WTC11 (cell line): ENCODE data around the gene NSG1. TPM values are rescaled to one million over a fixed set of nuclear protein-coding genes. Genes with fewer than 3 reads are reported as not detected.

Source experiments
- ATAC-seq: fragments of 200-7000 bp; cut with Tn5 transposase; 2 replicates; pipeline ENCODE4 v1.10.0; 2021; ENCODE audit warnings: mild to moderate bottlenecking, moderate library complexity
- CTCF ChIA-PET: fragments of 300-600 bp; sonication (Branson Sonifier 250); formaldehyde crosslinking; loops from one replicate; lab custom pipeline; 2021; ENCODE audit warnings: antibody characterized with exemption; lab: Charles Lee
- POLR2A ChIA-PET: fragments of 350-600 bp; sonication (Branson Sonifier 250); formaldehyde crosslinking; loops from one replicate; lab custom pipeline; 2021; ENCODE audit warnings: antibody characterized with exemption; lab: Charles Lee
- DNase-seq: peaks from one replicate; pipeline ENCODE4 v3.0.0; 2021; ENCODE audit warnings: low spot score
- H3K27ac Mint-ChIP-seq: 2 replicates; pipeline ENCODE4 v1.8.0; 2021; ENCODE audit warnings: mixed read lengths
- H3K27me3 Mint-ChIP-seq: 2 replicates; pipeline ENCODE4 v1.8.0; 2021; ENCODE audit warnings: low read depth, mild to moderate bottlenecking, moderate library complexity, mixed read lengths
- H3K36me3 Mint-ChIP-seq: 2 replicates; pipeline ENCODE4 v1.8.0; 2021; ENCODE audit warnings: mixed read lengths
- H3K4me1 Mint-ChIP-seq: 2 replicates; pipeline ENCODE4 v1.8.0; 2022; ENCODE audit warnings: mixed read lengths
- H3K4me3 Mint-ChIP-seq: 2 replicates; pipeline ENCODE4 v1.8.0; 2021; ENCODE audit warnings: mild to moderate bottlenecking, moderate library complexity, mixed read lengths
- H3K9me3 Mint-ChIP-seq: 2 replicates; pipeline ENCODE4 v1.8.0; 2021; ENCODE audit warnings: mixed read lengths
- CBFB ChIP-seq: sonication (generic); formaldehyde crosslinking; IDR thresholded peaks from 2 replicates; pipeline ENCODE4 v1.8.1; 2022; ENCODE audit warnings: mild to moderate bottlenecking, low read depth, missing genetic modification reagents
- CREM ChIP-seq: sonication (generic); formaldehyde crosslinking; IDR thresholded peaks from 2 replicates; pipeline ENCODE4 v1.8.1; 2022; ENCODE audit warnings: mild to moderate bottlenecking, missing genetic modification reagents, moderate library complexity
- E2F5 ChIP-seq: sonication (generic); formaldehyde crosslinking; IDR thresholded peaks from 2 replicates; pipeline ENCODE4 v1.8.1; 2022; ENCODE audit warnings: mild to moderate bottlenecking, moderate library complexity, missing genetic modification reagents
- ESRRA ChIP-seq: sonication (generic); formaldehyde crosslinking; IDR thresholded peaks from 2 replicates; pipeline ENCODE4 v1.8.1; 2022; ENCODE audit warnings: mild to moderate bottlenecking, missing genetic modification reagents, borderline replicate concordance
- ETV6 ChIP-seq: sonication (generic); formaldehyde crosslinking; IDR thresholded peaks from 2 replicates; pipeline ENCODE4 v1.8.1; 2022; ENCODE audit warnings: mild to moderate bottlenecking, missing genetic modification reagents
- FOXJ3 ChIP-seq: sonication (generic); formaldehyde crosslinking; IDR thresholded peaks from 2 replicates; pipeline ENCODE4 v1.9.0; 2021; ENCODE audit warnings: missing genetic modification reagents, mild to moderate bottlenecking, borderline replicate concordance
- GRHL2 ChIP-seq: fragments of 250-450 bp; sonication (Bioruptor Pico); IDR thresholded peaks from 2 replicates; pipeline ENCODE4 v1.8.0; 2022; ENCODE audit warnings: mild to moderate bottlenecking, moderate library complexity; ENCODE audit not compliant: insufficient replicate concordance, severe bottlenecking
- MAX ChIP-seq: sonication (generic); formaldehyde crosslinking; IDR thresholded peaks from 2 replicates; pipeline ENCODE4 v1.8.0; 2022; ENCODE audit warnings: mild to moderate bottlenecking, missing genetic modification reagents
- NFYB ChIP-seq: sonication (generic); formaldehyde crosslinking; conservative IDR thresholded peaks from 2 replicates; pipeline ENCODE4 v1.8.0; 2022; ENCODE audit warnings: low read depth, missing genetic modification reagents
- PRDM15 ChIP-seq: sonication (generic); formaldehyde crosslinking; IDR thresholded peaks from 2 replicates; pipeline ENCODE4 v1.8.0; 2022; ENCODE audit warnings: missing genetic modification reagents
- TCF7 ChIP-seq: sonication (generic); formaldehyde crosslinking; IDR thresholded peaks from 2 replicates; pipeline ENCODE4 v1.8.0; 2022; ENCODE audit warnings: mild to moderate bottlenecking, low read depth, missing genetic modification reagents, moderate library complexity
- ZNF121 ChIP-seq: sonication (generic); formaldehyde crosslinking; IDR thresholded peaks from 2 replicates; pipeline ENCODE4 v1.8.0; 2023; ENCODE audit warnings: missing genetic modification reagents
- ZNF396 ChIP-seq: fragments of 250-450 bp; sonication (Bioruptor Pico); IDR thresholded peaks from 2 replicates; pipeline ENCODE4 v1.8.0; 2021; ENCODE audit warnings: mild to moderate bottlenecking, moderate library complexity, borderline replicate concordance
- ZNF532 ChIP-seq: fragments of 250-450 bp; sonication (Bioruptor Pico); IDR thresholded peaks from 2 replicates; pipeline ENCODE4 v1.9.0; 2021; ENCODE audit warnings: mild to moderate bottlenecking, borderline replicate concordance
- total RNA-seq: library from RNA; stranded (reverse); gene quantifications from 3 replicates; pipeline ENCODE4 v1.2.3, GENCODE V29; 2021

The NSG1 gene
- total RNA-seq, 1 experiment from 2014 or later: 24.2 TPM

GRCh38 chr4:4406455-4407298 lies 19.8 kb downstream of the NSG1 start (continued):
- TF ChIP-seq PRDM15 (no peak), CREM (CRISPR knock-in tag) (no peak), ZNF532 (CRISPR knock-in tag) (no peak), TCF7 (CRISPR knock-in tag) (no peak), ZNF396 (no peak), ESRRA (no peak)

- CTCF ChIA-PET: interaction anchor here (1.2 to 2.0 kb wide), 3 partner anchors 20 to 23 kb away, joined by 3 to 6 read pairs (median 4); partner anchors contain the start of gene NSG1
- ATAC-seq: no peak
- H3K36me3 Mint-ChIP-seq: no peaks in the 10 kb centered on the region; the same call in 1 of the 2 replicates
- H3K4me1 Mint-ChIP-seq: 0 out of 2 replicates have a peak, but pooled peaks cover 4% of the 10 kb centered on the region
- no peak for TF ChIP-seq ZNF121
- H3K27me3 Mint-ChIP-seq: no peaks in the 10 kb centered on the region
- no peak overlapping the region for H3K27ac Mint-ChIP-seq
- DNase-seq: no peak
- H3K9me3 Mint-ChIP-seq: no peaks in the 10 kb centered on the region
- POLR2A ChIA-PET: no interaction called here
- no peak overlapping the region for H3K4me3 Mint-ChIP-seq
These were observed 20.6 kb downstream of the NSG1 start for GRCh38 chr4:4407299-4408131.

- ATAC-seq (no peak), DNase-seq (no peak)
- Mint-ChIP-seq H3K9me3 (no peaks in the 10 kb centered on the region), H3K4me3 (no peak overlapping the region), H3K27me3 (no peaks in the 10 kb centered on the region), H3K27ac (no peak overlapping the region), H3K36me3 (no peaks in the 10 kb centered on the region; the same call in 1 of the 2 replicates), H3K4me1 (0 out of 2 replicates have a peak, but pooled peaks cover 4% of the 10 kb centered on the region)
- CTCF ChIA-PET: interaction anchor here (1.2 to 2.0 kb wide), 3 partner anchors 19 to 23 kb away, joined by 3 to 6 read pairs (median 4); partner anchors contain the start of gene NSG1
- POLR2A ChIA-PET: no interaction called here
- TF ChIP-seq GRHL2 (CRISPR knock-in tag) (no peak), MAX (no peak), FOXJ3 (CRISPR knock-in tag) (no peak), ETV6 (no peak), CBFB (no peak), E2F5 (CRISPR knock-in tag) (no peak), ZNF532 (CRISPR knock-in tag) (no peak), NFYB (CRISPR knock-in tag) (no peak)
These were observed 21.2 kb downstream of the NSG1 start for GRCh38 chr4:4408132-4408523.
